ENCODE results near the gene REPS1.
"Not testable (repeated sequence)": the region's sequence is repeated elsewhere in the genome, so short reads cannot be mapped to it uniquely, and the experiment has no call there.

REPS1 gene

DNA sequence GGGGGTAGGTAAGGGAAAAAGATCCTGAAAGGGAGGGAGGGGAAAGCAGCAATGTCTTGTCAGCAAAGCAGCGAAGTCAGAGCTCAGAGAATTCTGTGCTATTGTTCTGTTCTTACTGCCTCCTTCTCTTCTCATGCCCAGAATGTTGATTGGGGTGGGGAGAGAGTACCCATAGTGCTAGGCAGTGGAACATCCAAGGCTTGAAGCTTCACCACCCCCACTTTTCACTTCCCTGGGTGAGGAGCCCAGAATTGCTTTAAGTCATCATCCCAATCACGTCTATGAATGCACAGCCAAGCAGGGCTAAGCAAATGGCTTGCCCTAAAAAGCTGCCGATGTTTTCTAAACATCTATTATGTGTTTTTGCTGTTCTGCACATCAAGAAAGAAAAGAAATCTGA lies 16.5 kb downstream of the REPS1 start:
- peak in 3 of 4 experiments; percentile 29 to 38 (median 31) for DNase-seq

DNA sequence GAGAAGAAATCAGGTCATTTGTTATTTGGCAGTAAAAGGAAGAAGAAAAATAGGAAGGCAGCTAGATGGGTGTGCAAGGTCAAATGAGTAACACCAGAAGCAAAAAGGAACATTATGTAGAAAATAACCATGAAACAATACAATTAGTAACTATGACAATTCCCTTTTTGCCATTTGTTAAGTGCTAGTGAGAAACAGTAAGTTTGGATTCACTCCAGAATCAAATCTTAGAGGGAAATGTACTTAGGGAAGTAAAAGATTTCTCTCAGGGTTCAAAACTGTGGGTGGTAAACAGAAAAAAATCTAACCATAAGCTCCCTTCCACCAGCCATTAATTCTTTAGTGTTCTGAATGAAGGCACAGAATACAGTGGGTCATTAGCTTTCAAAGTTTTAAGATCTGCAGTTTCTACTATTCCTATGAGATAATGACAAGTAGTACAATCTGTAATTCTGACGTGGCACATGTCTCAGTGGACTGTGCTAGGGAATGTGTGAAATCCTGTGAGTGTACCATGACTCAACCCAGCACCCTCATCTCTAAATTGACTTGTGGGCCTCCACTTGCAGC lies 17.1 kb downstream of the REPS1 start:
- DNase-seq, result peak; percentile 53 to 90 (median 72)

DNA sequence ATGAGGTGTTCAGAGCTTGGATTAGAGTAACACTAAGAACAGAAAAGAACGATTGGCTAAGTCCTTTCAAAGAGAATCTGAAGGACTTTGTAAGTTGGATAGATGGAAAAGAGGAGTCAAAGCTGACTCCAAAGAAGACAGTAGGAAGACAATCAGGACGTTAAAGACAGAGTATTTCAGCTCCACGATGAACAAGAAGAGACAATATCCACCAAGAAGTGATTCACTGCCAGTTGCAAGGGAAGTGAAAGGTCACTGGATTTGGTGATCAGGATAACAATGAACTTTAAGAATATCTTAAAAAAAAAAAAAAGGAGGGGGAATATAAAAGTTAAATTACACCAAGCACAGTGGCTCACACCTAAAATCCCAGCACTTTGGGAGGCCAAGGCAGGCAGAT lies 17.9 kb downstream of the REPS1 start:
- DNase-seq, result peak in 3 of 4 experiments; percentile 20 to 54 (median 51)

DNA sequence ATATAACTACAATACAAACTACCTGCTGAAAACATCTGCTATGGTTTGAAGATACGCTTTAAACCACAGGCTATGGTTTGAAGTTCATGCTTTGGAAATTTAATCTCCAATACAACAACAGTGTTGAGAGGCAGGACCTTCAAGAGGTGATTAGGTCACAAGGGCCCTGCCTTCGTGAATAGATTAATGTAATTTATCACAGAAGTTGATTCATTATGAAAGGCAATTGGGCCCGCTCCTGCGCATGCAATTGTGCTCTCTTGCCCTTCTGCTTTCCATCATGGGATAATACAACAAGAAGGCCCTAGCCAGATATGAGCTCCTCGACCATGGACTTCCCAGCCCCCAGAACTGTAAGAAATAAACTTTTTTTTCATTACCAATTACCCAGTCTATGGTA lies 21.2 kb downstream of the REPS1 start:
- DNase-seq, result no peak

DNA sequence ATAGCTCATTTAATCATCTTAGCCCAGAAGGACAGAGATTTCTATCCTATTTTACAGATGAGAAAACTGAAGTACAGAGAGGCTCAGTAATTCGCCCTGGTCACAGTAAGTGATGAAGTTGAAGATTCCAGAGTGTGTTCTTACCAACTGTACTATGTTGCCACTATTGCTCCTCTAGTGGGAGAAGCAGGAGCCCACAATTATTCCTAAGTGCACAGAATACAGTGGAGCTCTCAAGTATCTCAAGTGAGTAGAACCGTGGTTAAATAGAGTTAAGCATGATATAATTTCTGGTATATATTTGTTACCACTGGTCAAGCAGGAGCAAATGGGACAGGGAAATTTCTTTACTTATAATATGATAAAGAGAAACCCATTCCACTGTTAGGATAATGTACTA lies 22.1 kb downstream of the REPS1 start:
- DNase-seq, result no peak

DNA sequence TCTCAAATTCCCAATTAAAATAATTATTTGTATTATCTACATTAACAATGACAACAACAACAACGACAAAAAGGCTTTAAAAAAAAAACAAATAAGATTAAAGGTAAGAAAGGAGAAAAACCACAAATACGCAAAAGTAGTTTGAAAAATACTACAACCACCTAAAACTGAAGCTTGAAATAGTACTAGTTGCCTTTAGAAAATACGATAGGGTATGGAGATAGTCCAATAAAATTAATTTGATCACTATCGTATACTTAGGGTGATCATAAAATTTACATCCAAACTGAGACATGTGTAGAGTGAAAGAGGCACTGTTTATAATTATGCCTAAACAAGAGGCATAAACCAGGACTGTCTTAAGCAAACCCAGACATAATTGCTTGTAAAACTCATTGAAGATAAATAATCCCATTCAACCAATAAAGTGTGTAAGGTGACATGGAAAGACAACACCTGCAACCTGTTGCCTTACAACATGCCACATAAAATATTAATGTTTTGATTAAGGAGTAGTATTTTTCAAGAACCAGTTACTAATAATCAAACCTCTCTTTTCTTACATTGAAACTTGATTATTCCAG lies 22.7 kb downstream of the REPS1 start:
- DNase-seq, result no peak

DNA sequence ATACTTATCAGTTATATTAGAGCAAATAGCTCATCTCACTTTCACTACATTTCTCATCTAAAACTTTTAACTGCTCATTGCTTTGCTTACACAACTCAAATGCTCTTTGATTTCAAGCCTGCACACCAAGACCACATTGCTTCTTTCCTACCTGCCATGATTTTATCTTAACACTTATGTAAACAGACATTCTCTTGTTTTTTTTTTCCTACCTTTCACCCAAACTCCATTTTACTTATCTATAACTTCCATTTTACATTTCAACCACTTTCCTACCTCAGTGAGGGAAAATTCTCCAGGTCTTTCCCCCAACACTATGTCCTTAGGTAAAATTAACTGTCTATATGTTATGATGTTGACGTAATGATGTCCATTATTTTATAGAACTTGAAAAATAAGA lies 24.0 kb downstream of the REPS1 start:
- no peak for DNase-seq

DNA sequence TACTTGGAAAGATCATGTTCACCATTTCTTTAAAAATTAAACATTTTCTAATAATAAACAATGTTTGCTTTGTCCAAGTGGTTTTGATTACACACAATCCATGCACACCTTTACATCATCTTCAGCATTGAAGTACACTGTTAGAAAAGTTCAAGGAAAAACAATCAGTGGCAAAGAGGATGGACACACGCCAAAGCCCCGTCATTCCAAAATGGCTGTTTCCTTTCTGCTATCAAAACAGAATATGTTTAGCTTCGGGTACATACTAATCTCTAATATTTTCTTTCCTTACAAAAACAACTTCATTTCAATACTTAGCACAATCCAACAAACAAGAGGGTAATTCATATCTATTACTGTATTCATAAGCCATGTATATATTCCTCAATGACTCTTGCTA lies 24.5 kb downstream of the REPS1 start:
- no peak for DNase-seq

DNA sequence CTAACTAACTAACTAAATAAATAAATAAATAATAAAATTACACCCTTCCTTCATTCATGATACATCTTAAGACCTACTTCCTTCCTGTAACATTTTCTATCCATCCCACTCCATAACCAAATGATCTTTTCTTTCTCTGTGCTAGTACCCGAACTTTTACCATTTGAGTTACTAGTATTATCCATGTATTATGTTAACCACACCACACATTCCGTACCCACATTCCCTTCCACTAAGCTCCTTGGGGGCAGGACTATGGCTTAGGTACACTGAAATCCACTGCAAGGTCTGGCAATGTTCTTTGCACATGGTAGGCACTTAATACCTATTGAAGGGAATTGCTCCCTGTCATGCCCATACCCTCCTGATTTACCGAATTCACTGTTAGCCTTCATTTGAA lies 24.9 kb downstream of the REPS1 start:
- DNase-seq, result no peak

DNA sequence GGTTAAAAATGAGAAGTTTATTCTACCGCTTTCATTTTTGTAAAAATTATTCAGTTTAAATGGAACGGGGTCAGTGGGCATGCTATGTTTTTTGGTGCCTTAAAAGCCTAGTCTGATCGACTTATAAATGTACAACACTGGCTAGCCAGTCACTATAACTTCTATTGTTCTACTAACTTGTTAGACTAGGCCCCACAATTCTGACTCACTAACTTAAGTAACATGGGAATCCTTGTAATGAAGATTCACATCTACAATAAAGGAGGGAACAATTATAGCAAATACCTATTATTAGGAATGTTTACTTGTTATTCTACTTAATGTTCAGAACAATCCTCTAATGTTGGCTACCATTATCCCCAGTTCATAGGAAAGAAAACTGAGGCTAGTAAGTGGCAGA lies 28.5 kb downstream of the REPS1 start:
- DNase-seq, result no peak

DNA sequence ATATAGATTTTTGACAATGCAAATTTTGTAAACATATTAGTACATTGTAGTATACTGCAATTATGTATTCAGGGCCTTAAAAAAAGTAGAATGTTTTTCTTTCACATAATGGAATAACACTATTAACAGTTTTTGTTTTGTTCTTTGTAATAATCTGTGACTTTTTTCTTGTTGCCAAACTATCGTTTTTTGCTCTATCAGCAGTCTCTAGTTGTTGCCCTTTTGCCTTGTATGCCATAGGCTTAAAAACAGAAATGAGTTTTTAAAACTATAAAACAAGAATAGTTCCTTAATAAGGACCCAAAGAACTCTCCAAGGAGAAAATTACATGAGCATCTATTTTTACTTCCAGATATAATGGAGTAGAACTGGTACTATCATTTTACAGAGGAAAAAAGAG lies 29.5 kb downstream of the REPS1 start:
- DNase-seq, result no peak

DNA sequence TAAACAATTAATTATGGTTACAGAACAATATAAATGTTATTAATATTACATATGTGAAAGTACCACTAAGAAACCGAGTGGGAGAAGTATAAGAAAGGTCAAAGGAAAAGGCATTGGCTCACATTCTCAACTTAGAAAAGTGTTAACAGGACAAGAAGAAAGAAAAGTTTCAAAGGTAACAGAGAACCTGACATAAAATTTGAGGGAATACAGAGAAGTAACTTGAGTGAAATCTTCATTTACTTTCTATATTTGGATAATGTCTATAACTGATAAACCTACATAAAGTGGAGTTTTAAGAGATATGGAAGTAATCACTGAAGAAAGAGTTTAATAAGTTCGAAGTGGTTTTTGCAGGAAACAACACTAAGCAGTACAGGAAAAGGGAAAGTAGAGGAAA lies 30.1 kb downstream of the REPS1 start:
- no peak for DNase-seq

DNA sequence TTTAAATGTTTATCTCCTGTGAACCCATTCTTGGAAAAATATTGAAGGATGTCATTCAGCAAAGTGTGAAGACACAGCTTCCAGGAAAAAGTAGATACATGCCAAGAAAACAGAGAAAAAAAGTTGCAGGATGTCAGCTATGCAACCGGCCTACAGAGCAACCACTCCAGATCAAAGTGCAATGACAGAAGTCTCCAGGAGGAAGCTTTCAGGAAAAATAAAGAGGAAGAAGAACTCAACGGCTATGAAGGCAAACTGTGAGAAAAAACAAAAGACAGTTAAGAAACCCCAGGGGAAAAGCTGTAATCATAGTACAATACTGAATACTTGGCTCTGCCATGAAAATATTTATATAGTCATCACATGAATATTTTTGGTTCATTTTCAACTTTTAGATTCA lies 30.6 kb downstream of the REPS1 start:
- DNase-seq, result peak; percentile 35 to 75 (median 68)

DNA sequence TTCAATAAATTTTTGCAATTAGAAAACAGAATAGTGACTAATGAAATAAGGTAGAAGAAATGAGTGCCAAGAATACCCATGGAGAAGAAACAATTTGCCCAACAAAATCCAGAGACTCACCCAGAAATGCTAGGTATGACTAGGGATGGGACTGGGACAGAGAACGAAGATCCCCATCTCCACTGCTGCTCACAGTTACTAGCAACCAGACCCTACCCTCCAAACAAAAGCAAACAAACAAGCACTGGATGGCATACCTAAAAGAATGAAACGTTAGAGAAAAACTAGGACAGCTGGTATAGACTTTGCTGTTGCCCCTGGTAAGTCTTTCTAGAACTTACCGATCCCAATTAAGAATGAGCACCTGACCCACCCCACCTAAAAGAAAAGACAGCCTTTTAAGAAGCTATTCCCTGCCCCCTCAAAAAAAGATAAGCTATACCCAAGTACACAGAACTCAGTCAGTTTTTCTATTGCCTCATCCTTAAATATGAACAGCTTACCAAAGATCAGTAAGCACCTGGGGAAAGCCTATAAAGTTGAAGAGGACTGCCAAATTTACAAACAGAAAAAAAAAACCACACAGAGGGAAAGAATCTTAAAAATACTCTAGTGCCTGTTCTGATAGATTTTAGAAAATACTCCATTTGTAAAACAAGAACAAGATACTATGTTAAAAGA lies 31.7 kb downstream of the REPS1 start:
- DNase-seq, result no peak

DNA sequence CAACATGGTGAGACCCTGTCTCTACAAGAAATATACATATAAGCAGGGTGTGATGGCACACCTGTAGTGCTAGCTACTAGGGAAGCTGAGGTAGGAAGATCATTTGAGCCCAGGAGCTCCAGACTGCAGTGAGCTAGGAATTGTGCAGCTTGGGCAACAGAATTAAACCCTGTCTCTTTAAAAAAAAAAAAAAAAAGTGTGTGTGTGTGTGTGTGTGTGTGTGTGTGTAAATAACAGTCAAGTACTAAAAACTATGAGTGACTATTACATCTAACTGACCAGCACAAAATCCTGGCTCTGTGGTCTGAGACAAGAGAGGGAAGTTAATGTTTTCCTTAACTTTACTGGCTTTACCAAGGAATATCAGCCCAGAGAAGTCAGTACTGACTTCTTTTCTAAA lies 32.8 kb downstream of the REPS1 start:
- peak in 1 of 4 experiments; percentile 13 for DNase-seq

DNA sequence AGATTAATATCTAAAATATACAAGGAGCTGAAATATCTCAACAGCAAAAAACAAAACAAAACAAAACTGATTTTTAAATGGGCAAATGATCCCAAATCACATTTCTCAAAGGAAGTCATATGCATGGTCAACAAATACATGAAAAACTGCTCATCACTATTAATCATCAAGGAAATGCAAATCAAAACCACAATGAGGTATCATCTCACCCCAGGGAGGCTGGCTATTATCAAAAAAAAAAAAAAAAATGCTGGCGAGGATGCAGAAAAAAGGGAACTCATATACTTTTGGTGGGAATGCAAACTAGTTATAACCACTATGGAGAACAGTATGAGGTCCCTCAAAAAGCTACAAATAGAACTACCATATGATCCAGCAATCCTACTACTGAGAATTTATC lies 34.6 kb downstream of the REPS1 start:
- DNase-seq, result peak; percentile 24 to 71 (median 33)

DNA sequence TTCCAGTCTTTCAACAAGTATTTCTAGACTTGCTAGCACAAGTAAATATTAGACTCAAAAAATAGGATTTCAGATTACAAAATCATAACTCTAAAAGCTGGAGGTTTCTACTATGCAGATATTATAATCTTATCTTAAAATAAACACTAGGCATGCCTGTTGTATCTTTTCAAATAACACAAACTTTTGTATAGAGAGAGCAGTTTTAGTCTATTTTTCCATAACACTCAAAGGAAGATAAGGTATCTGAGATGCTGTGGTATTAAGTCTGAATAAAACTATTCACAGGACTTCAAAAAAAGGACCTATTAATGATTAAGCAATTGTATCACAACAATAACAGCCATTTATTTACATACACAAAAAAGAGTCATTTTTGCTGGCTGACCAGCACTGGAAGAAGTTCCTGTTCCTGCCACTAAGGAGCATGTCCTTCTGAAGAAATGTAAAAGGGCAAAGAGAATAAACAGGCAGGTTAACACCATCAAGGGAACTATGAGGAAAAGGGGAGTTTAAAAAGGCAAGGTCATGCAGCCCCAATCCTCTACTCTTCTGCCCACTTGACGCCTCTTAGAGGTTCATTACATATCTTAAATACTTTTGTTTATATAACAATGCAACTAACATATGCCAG lies 39.4 kb downstream of the REPS1 start:
- peak; percentile 9 to 48 (median 36) for DNase-seq

DNA sequence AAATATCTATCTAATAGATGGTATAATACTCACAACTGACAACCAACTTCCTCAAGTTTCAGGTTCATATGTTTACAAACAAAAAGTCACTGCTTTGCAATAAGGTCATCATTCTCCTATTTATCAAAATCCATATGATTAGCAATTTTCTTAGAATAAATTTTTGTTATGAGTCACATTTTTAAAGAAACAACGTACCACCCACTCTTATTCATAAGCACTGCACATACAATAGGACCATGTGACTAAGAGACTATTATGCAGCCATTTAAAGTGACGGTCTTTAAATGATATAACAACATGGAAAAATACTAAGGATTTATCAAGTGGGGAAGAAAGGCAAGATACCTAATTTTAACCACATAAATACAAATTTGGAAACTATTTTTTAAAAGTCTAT lies 40.0 kb downstream of the REPS1 start:
- DNase-seq, result peak in 1 of 4 experiments; percentile 30

DNA sequence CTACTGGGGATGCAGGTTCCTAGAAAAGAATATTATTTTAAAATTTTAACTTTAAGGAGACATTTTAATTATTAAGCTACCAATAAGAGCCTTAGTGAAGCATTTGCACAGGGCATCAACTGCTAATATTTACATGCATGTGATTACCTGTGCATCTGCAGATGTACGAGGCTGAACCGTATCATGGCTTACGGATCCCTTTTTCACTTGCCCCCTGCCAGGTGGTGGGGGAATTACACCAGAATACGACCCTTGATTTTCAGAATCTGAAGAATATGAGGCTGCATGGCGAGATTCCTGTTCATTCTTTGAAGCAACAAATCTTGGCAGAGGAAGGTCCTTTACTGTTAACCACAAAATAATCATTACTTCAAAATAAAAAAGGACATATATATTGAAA lies 42.7 kb downstream of the REPS1 start:
- no peak for DNase-seq

DNA sequence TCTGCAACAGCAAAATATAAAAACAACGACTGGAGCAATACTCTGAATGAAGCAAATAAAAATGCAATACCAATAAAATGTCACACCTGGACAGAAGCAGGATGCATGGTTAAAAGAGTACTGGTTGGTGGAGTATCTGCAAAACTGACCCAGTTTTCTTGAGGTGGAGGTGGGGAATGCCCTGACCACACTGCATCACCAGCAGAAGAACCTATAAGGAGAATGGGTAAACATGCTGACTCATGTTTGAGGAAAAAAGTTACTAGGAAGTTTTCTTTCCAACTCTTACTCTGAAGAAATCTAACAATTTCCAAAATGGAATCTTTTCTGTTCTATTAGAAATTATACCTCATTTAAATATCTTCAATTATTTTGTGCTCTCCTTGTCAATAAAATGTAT lies 43.6 kb downstream of the REPS1 start:
- DNase-seq, result no peak

DNA sequence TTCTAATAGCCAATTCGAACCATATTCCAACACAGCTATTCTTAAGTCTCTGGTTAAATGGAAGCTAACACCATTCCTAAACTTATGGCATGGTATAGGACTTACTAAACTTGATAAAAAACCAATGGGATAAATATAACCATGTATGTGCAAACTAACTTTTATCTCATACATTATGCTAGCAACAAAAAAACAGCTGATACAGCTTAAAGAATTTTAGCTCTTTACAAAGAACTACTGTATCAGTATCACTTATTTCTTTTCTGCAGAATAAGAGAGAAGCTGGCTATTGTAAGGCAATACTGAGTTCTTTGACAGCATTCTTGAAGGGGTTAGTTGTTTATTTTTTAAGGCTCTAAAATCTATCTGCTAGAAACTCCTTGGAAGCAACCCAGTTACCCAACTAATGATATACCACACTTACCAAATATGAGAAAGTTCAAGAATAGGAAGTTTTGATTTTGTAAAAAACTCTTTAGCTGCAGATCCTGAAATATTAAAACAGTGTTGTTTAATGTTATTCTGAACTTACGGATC lies 44.9 kb downstream of the REPS1 start:
- DNase-seq, result no peak

DNA sequence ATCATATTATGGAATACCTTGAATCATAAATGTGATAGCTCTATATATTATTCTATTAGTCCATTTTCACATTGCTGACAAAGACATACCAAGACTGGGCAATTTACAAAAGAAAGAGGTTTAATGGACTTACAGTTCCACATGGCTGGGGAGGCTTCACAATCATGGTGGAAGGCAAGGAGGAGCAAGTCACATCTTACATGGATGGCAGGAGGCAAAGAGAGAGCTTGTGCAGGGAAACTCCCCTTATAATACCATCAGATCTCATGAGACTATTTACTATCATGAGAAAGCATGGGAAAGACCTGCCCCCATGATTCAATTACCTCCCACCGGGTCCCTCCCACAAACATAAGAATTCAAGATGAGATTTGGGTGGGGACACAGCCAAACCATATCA lies 51.2 kb downstream of the REPS1 start:
- DNase-seq, result not testable (repeated sequence)

DNA sequence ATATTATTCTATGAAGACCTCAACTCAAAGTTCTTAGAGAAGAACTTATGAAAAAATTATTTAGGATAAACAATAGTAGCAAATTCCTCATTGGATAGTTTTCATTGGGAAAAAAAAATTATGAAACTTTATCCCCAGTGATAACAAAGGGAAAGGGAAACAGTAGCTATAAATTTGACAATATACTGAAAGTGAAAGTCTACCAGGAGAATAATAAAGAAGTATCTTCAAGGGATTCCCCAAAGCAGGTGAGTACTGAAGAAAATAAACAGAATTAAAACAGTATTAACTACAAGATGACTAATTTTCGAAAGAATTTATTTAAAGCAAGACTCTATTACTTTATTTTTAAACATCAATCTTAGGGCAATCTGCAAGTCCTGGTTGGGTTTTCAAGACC lies 56.4 kb downstream of the REPS1 start:
- DNase-seq, result no peak

DNA sequence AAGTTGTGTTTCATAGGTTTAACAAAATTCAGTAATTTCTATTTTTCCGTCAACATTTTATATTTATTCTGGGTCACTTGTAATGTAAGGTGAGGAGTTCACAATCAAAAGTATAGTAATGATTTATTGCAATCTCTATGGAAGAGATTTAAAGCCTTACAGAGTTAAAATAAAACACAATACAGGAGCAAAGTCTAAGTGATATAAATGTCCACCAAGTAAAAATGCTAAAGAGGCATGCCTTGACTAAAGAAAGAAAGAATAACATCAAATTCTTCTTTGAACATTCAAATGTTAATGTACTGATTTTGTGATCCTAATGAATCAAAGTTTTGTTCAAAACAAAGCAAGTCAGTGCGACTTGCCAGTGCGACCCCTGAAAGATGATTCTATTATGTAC lies 61.5 kb downstream of the REPS1 start:
- no peak for DNase-seq

All from suppressor macrophage (primary cell).